ENCODE measurements around the gene RIN3. TPM values are rescaled to one million over a fixed set of nuclear protein-coding genes. Genes with fewer than 3 reads are reported as not detected.

Gene RIN3
- total and polyA plus RNA-seq, 10 of the 15 experiments (the other 5 are each of a cell fraction or from before 2014, with no cell fraction given): 0.91 to 23.3 (median 6.3) TPM

- TF ChIP-seq CHD4 (IDR thresholded peaks at IDR 0.05) (no peak), POU2F2 (IDR thresholded peaks at IDR 0.05; ENCODE audit: borderline replicate concordance, low read depth, low read length) (0 out of 3 replicates have a peak, but pooled peaks have one; percentile 32), CHD1 (IDR thresholded peaks at IDR 0.05; ENCODE audit: low read depth, low read length) (no peak), EGR1 (IDR thresholded peaks at IDR 0.05; ENCODE audit: borderline replicate concordance in 1 of 2, low read depth in 2 of 2, low read length in 2 of 2) (peak in 1 of 2 experiments; percentile 69; a peak in 1 of 3 replicates), ZBTB40 (IDR thresholded peaks at IDR 0.05; ENCODE audit: borderline replicate concordance) (no peak), SIX5 (IDR thresholded peaks at IDR 0.05; ENCODE audit: low read depth, low read length, severe bottlenecking) (no peak), RAD21 (IDR thresholded peaks at IDR 0.05; ENCODE audit: insufficient read depth, low read depth, low read length) (no peak), MYB (IDR thresholded peaks at IDR 0.05; ENCODE audit: borderline replicate concordance, low read depth, low read length) (0 out of 2 replicates have a peak, but pooled peaks have one; percentile 6), POLR2AphosphoS2 (IDR thresholded peaks at IDR 0.05; ENCODE audit: low read depth, low read length) (no peak), PRDM15 (CRISPR knock-in tag; IDR thresholded peaks at IDR 0.05) (no peak)
- TF ChIP-seq, protein P1, sequence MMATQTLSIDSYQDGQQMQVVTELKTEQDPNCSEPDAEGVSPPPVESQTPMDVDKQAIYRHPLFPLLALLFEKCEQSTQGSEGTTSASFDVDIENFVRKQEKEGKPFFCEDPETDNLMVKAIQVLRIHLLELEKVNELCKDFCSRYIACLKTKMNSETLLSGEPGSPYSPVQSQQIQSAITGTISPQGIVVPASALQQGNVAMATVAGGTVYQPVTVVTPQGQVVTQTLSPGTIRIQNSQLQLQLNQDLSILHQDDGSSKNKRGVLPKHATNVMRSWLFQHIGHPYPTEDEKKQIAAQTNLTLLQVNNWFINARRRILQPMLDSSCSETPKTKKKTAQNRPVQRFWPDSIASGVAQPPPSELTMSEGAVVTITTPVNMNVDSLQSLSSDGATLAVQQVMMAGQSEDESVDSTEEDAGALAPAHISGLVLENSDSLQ (IDR thresholded peaks at IDR 0.05): no peak
Measured at GRCh38 chr14:92651758-92652406, 138.3 kb downstream of the RIN3 start (continued).
